ENCODE measurements around the gene ESPNL. TPM values are rescaled to one million over a fixed set of nuclear protein-coding genes. Genes with fewer than 3 reads are reported as not detected.
A peak's percentile ranks its signal among the peaks of the same experiment; 100 is the strongest.

The ESPNL gene
- total RNA-seq, 4 donors from 2014 or later = 0.13 to 0.29 TPM; not detected in 2

GRCh38 chr2:238099714-238100048 is 459 bp upstream of the ESPNL start:
- intact Hi-C loops (cut with DNase I; ENCODE audit: low total_unique reads) = no loop called here
- TF ChIP-seq POLR2A (IDR thresholded peaks at IDR 0.05) (no peak), CTCF (IDR thresholded peaks at IDR 0.05) (no peak)
- no peak overlapping the region for H3K4me3 ChIP-seq (ENCODE audit: low read depth, poor library complexity, severe bottlenecking)
- WGBS, 2 donors = 83 to 91% methylated on average over 4 to 10 of the region's 10 CpGs
- peak in 1 of 2 donors; percentile 81 for DNase-seq (ENCODE audit: low spot score in 2 of 2)

GRCh38 chr2:238100821-238101771 is 956 bp downstream of the ESPNL start:
- 83 to 86% methylated on average over 23 of the region's 28 CpGs for WGBS, 2 donors
- intact Hi-C loops (cut with DNase I; ENCODE audit: low total_unique reads) = no loop called here
- H3K4me3 ChIP-seq (ENCODE audit: low read depth, poor library complexity, severe bottlenecking) = no peak overlapping the region
- DNase-seq (ENCODE audit: low spot score in 2 of 2) = peak in 1 of 2 donors; percentile 75
- TF ChIP-seq CTCF (IDR thresholded peaks at IDR 0.05) (no peak), POLR2A (IDR thresholded peaks at IDR 0.05) (no peak)

- TF ChIP-seq POLR2A (IDR thresholded peaks at IDR 0.05) = no peak
- TF ChIP-seq CTCF (IDR thresholded peaks at IDR 0.05) = no peak
- DNase-seq (ENCODE audit: low spot score in 2 of 2) = peak in 1 of 2 donors; percentile 84
- intact Hi-C loops (cut with DNase I; ENCODE audit: low total_unique reads) = no loop called here
- no peak overlapping the region for H3K4me3 ChIP-seq (ENCODE audit: low read depth, poor library complexity, severe bottlenecking)
- WGBS, 2 donors = 84 to 86% methylated on average over 14 to 26 of the region's 30 CpGs
Observed at GRCh38 chr2:238101891-238102841, 2.0 kb downstream of the ESPNL start.

- TF ChIP-seq CTCF (IDR thresholded peaks at IDR 0.05) (no peak), POLR2A (IDR thresholded peaks at IDR 0.05) (no peak)
- DNase-seq (ENCODE audit: low spot score in 2 of 2) = peak in 1 of 2 donors; percentile 29
- no peak overlapping the region for H3K4me3 ChIP-seq (ENCODE audit: low read depth, poor library complexity, severe bottlenecking)
- intact Hi-C loops (cut with DNase I; ENCODE audit: low total_unique reads) = no loop called here
- 86 to 89% methylated on average over 10 of the region's 10 CpGs for WGBS, 2 donors
Observed at GRCh38 chr2:238102865-238103264, 2.7 kb downstream of the ESPNL start.

GRCh38 chr2:238103465-238104225 is 3.5 kb downstream of the ESPNL start:
- intact Hi-C loops (cut with DNase I; ENCODE audit: low total_unique reads) = no loop called here
- TF ChIP-seq POLR2A (IDR thresholded peaks at IDR 0.05) (no peak), CTCF (IDR thresholded peaks at IDR 0.05) (no peak)
- H3K4me3 ChIP-seq (ENCODE audit: low read depth, poor library complexity, severe bottlenecking) = no peak overlapping the region
- peak in 1 of 2 donors; percentile 77 for DNase-seq (ENCODE audit: low spot score in 2 of 2)
- 93 to 95% methylated on average over 16 of the region's 18 CpGs for WGBS, 2 donors

All from lower leg skin (tissue), 4 donors.